GM23248 (cell line): ENCODE measurements around the gene CNIH3. TPM values are rescaled to one million over a fixed set of nuclear protein-coding genes. Genes with fewer than 3 reads are reported as not detected.
"Not testable (repeated sequence)": the region's sequence is repeated elsewhere in the genome, so short reads cannot be mapped to it uniquely, and the experiment has no call there.

ENCODE experiments used
- DNase-seq: peaks from one replicate; pipeline ENCODE4 v3.0.0-alpha.2; 2015
- H2AFZ ChIP-seq: fragments of 200-600 bp; sonication (generic); 2 replicates; pipeline ENCODE4 v1.6.1; 2016; ENCODE audit warnings: antibody characterized with exemption
- H3F3A ChIP-seq: fragments of 200-600 bp; sonication (generic); 2 replicates; pipeline ENCODE4 v1.6.1; 2016; ENCODE audit warnings: mild to moderate bottlenecking, antibody characterized with exemption, mixed run types; ENCODE audit not compliant: insufficient read depth
- H3K27ac ChIP-seq: fragments of 200-600 bp; sonication (generic); 2 replicates; pipeline ENCODE4 v1.5.1; 2016; ENCODE audit warnings: mild to moderate bottlenecking
- H3K27me3 ChIP-seq: fragments of 200-600 bp; sonication (generic); replicated peaks from 2 replicates; pipeline ENCODE4 v1.6.1; 2016; ENCODE audit warnings: mild to moderate bottlenecking; ENCODE audit not compliant: insufficient read depth
- H3K36me3 ChIP-seq: fragments of 200-600 bp; sonication (generic); 2 replicates; pipeline ENCODE4 v1.6.1; 2016; ENCODE audit warnings: low read depth, mild to moderate bottlenecking
- H3K4me1 ChIP-seq: fragments of 200-600 bp; sonication (generic); 2 replicates; pipeline ENCODE4 v1.6.1; 2016; ENCODE audit warnings: mild to moderate bottlenecking; ENCODE audit not compliant: insufficient read depth
- H3K4me2 ChIP-seq: fragments of 200-600 bp; sonication (generic); one replicate; pipeline ENCODE4 v1.6.1; 2016; ENCODE audit warnings: mild to moderate bottlenecking; ENCODE audit not compliant: unreplicated experiment
- H3K4me3 ChIP-seq: fragments of 200-600 bp; sonication (generic); 2 replicates; pipeline ENCODE4 v1.5.1; 2016; ENCODE audit warnings: mild to moderate bottlenecking
- H3K79me2 ChIP-seq: fragments of 200-600 bp; sonication (generic); 2 replicates; pipeline ENCODE4 v1.6.1; 2016; ENCODE audit warnings: mild to moderate bottlenecking; ENCODE audit not compliant: insufficient read depth
- H3K9ac ChIP-seq: fragments of 200-600 bp; sonication (generic); 2 replicates; pipeline ENCODE4 v1.6.1; 2016; ENCODE audit warnings: mild to moderate bottlenecking
- H3K9me2 ChIP-seq: fragments of 200-600 bp; sonication (generic); 2 replicates; pipeline ENCODE4 v1.6.1; 2016; ENCODE audit warnings: mixed run types, mild to moderate bottlenecking, moderate library complexity; ENCODE audit not compliant: insufficient read depth
- H3K9me3 ChIP-seq: fragments of 200-600 bp; sonication (generic); one replicate; pipeline ENCODE4 v1.6.1; 2017; ENCODE audit warnings: low read depth
- H4K20me1 ChIP-seq: fragments of 200-600 bp; sonication (generic); 2 replicates; pipeline ENCODE4 v1.6.0; 2016; ENCODE audit not compliant: insufficient read depth
- EZH2 ChIP-seq: fragments of 200-600 bp; sonication (generic); IDR thresholded peaks from 2 replicates; pipeline ENCODE4 v1.6.1; 2018; ENCODE audit warnings: antibody characterized with exemption, mild to moderate bottlenecking; ENCODE audit not compliant: insufficient read depth, poor library complexity, severe bottlenecking
- EZH2phosphoT487 ChIP-seq: fragments of 200-600 bp; sonication (generic); IDR thresholded peaks from 2 replicates; pipeline ENCODE4 v1.6.1; 2018; ENCODE audit warnings: antibody characterized with exemption, moderate library complexity, mild to moderate bottlenecking, low read depth; ENCODE audit not compliant: insufficient read depth
- WGBS, 2 experiments: methylation state at CpG; one replicate each; pipeline ENCODE4 v1.1.6; 2015 to 2017; ENCODE audit warnings: low lambda C conversion rate in 2 of 2, low coverage in 1 of 2; ENCODE audit errors: missing lambda C conversion rate in 2 of 2; 5-methylcytosine and 5-hydroxymethylcytosine counted together
- in situ Hi-C: fragments of 300-500 bp; cut with MboI; formaldehyde crosslinking; loops from 2 replicates; pipeline ENCODE4 v1.15.0; 2020
- polyA plus RNA-seq: library from polyadenylated mRNA; unstranded; fragments of >200 nt; fragmentation: Nextera tagmentation; extraction: Ambion mirVana; gene quantifications from 2 replicates; pipeline ENCODE4 v1.2.1, GENCODE V29; 2016
- total RNA-seq: library from RNA; depleted of rRNA; stranded (reverse); fragments of >200 nt; shearing (Covaris generic); gene quantifications from 2 replicates; pipeline ENCODE4 v1.2.3, GENCODE V29; 2014

The CNIH3 gene
- total and polyA plus RNA-seq, 2 experiments from 2014 or later: 4.7 to 6.4 TPM

DNA sequence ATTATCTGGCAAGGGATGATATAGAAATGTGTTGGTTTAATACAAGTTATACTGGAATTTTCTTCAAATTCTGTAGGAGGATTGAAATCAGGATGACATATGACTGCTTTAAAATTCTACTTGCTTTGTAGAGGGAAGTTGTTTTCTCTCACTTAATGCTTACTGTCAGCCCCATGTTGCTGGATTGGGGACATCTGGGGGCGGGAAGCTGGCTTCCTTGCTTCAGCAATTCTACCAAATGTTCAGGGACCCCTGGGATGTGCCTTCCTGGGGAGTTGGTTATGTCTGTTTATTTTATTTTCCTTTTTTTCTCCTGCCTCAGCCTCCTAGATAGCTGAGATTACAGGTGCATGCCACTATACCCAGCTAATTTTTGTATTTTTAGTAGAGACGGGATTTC, 63.5 kb downstream of the CNIH3 start:
- H3K79me2 ChIP-seq: no peaks in the 10 kb centered on the region
- no peak overlapping the region for H3K9ac ChIP-seq
- H4K20me1 ChIP-seq: no peaks in the 10 kb centered on the region
- H3K27me3 ChIP-seq: no peaks in the 10 kb centered on the region
- H3K27ac ChIP-seq: no peak overlapping the region
- no peak overlapping the region for H2AFZ ChIP-seq
- no peak overlapping the region for H3K4me3 ChIP-seq
- H3K4me2 ChIP-seq: no peak overlapping the region
- DNase-seq: no peak
- no peak for TF ChIP-seq EZH2phosphoT487
- TF ChIP-seq EZH2: no peak
- H3K9me3 ChIP-seq: no peaks in the 10 kb centered on the region
- H3K9me2 ChIP-seq: no peaks in the 10 kb centered on the region
- H3K36me3 ChIP-seq: no peaks in the 10 kb centered on the region
- no peaks in the 10 kb centered on the region for H3F3A ChIP-seq
- in situ Hi-C loops: no loop called here
- no peaks in the 10 kb centered on the region for H3K4me1 ChIP-seq
- WGBS, 2 experiments: 89 to 90% methylated on average over 2 of the region's 2 CpGs

DNA sequence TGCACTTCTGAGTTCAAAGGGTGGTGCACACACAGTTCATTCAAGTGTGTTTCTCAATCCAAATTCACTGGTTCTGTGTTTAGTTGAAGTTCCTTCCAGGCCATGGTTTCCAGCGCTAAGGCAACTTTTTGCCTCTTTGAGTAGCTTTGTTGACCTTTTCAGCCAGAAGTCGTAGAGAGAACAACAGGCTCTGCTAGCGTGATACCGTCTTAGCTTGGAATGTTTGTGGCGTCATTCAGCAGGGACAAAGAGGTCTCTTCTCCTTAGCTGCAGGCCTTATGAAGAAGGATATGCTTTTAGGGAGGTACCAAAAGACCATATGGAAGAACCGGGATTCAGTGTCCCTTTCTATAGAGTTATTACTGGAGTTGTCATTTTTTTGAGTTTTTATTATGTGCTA, 65.7 kb downstream of the CNIH3 start:
- H3F3A ChIP-seq: no peaks in the 10 kb centered on the region
- H3K9me3 ChIP-seq: no peaks in the 10 kb centered on the region
- H3K9me2 ChIP-seq: no peaks in the 10 kb centered on the region
- TF ChIP-seq EZH2phosphoT487 (no peak), EZH2 (no peak)
- H3K4me3 ChIP-seq: no peak overlapping the region
- no peaks in the 10 kb centered on the region for H3K27me3 ChIP-seq
- H3K4me2 ChIP-seq: no peak overlapping the region
- H4K20me1 ChIP-seq: no peaks in the 10 kb centered on the region
- H3K9ac ChIP-seq: no peak overlapping the region
- 91 to 93% methylated on average over 6 of the region's 6 CpGs for WGBS, 2 experiments
- in situ Hi-C loops: no loop called here
- H3K79me2 ChIP-seq: no peaks in the 10 kb centered on the region
- no peak overlapping the region for H2AFZ ChIP-seq
- no peak overlapping the region for H3K27ac ChIP-seq
- no peak for DNase-seq
- H3K36me3 ChIP-seq: no peaks in the 10 kb centered on the region
- H3K4me1 ChIP-seq: no peaks in the 10 kb centered on the region

DNA sequence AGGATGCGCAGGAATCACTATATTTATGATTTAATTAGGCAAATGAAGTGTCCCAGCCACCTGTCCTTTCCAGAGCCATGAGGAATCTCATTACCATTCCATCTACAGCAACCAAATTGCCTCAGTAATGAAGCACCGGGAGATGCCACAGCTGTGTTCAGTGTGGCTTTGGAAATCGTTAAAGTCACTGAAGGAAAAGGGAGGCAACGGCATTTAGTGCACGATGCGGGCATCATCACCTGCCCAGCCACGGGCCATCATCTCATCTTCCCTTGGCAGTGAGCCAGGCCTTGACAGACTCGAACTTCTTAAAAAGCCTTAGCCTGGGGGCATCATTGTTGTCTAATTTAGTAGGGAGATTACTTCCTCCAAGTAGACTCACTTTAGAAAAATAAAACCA, 67.8 kb downstream of the CNIH3 start:
- WGBS, 2 experiments: 78 to 84% methylated on average over 8 of the region's 8 CpGs
- Histone ChIP-seq H4K20me1 (no peaks in the 10 kb centered on the region), H3K4me2 (no peak overlapping the region), H3K27ac (no peak overlapping the region), H3K9me2 (no peaks in the 10 kb centered on the region), H3K9ac (no peak overlapping the region), H3F3A (no peaks in the 10 kb centered on the region), H3K27me3 (no peaks in the 10 kb centered on the region), H3K36me3 (no peaks in the 10 kb centered on the region), H3K9me3 (no peaks in the 10 kb centered on the region), H2AFZ (no peak overlapping the region), H3K4me1 (no peaks in the 10 kb centered on the region), H3K79me2 (no peaks in the 10 kb centered on the region), H3K4me3 (no peak overlapping the region)
- DNase-seq: no peak
- TF ChIP-seq EZH2 (no peak), EZH2phosphoT487 (no peak)
- in situ Hi-C loops: no loop called here

DNA sequence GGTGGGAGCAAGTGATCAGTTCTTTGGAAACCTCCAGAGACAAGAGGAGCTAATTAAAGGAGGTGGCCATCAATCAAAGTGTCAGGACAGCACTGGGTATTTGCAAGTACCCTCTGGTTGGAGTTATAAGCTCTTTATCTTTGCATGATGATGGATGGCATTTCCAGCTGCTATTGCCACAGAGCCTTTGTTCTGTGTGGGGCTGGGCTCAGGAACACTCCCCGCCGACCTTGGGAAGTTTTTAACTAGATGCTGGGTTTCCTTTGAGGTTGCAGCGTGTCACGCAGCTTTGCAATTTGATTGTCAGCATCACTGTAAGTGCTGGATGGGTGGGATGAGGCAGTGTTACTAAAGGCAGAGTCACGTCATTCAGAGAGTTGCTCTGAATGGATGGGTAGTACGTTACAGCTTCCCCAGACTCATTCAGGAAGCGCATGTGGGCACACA, 68.9 kb downstream of the CNIH3 start:
- TF ChIP-seq EZH2phosphoT487: no peak
- TF ChIP-seq EZH2: no peak
- Histone ChIP-seq H3K9me2 (no peaks in the 10 kb centered on the region), H3K4me3 (no peak overlapping the region), H2AFZ (no peak overlapping the region), H4K20me1 (no peaks in the 10 kb centered on the region), H3F3A (no peaks in the 10 kb centered on the region), H3K79me2 (no peaks in the 10 kb centered on the region), H3K27me3 (no peaks in the 10 kb centered on the region), H3K4me1 (no peaks in the 10 kb centered on the region), H3K4me2 (no peak overlapping the region), H3K27ac (no peak overlapping the region), H3K9ac (no peak overlapping the region), H3K9me3 (no peaks in the 10 kb centered on the region), H3K36me3 (no peaks in the 10 kb centered on the region)
- 86 to 88% methylated on average over 7 of the region's 7 CpGs for WGBS, 2 experiments
- in situ Hi-C loops: no loop called here
- DNase-seq: no peak

DNA sequence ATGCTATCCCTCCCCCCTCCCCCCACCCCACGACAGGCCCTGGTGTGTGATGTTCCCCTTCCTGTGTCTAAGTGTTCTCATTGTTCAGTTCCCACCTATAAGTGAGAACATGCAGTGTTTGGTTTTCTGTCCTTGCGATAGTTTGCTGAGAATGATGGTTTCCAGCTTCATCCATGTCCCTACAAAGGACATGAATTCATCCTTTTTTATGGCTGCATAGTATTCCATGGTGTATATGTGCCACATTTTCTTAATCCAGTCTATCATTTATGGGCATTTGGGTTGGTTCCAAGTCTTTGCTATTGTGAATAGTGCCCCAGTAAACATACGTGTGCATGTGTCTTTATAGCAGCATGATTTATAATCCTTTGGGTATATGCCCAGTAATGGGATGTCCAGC, 70.0 kb downstream of the CNIH3 start:
- H3K9ac ChIP-seq, H3K4me1 ChIP-seq, H3K27ac ChIP-seq, H4K20me1 ChIP-seq, H2AFZ ChIP-seq, H3K9me2 ChIP-seq, in situ Hi-C loops, H3K79me2 ChIP-seq, H3K9me3 ChIP-seq, H3K4me3 ChIP-seq, H3F3A ChIP-seq, H3K36me3 ChIP-seq, H3K27me3 ChIP-seq, DNase-seq, H3K4me2 ChIP-seq: not testable (repeated sequence)
- WGBS, 2 experiments: 93 to 97% methylated on average over 2 to 3 of the region's 3 CpGs
